H9 (cell line): ENCODE measurements around the gene PDE7B. TPM values are rescaled to one million over a fixed set of nuclear protein-coding genes. Genes with fewer than 3 reads are reported as not detected.

Experiments used
- DNase-seq: peaks from one replicate; pipeline ENCODE4 v3.0.0-alpha.2; 2017
- H2AFZ ChIP-seq: one replicate; pipeline ENCODE4 v1.6.1; 2013; ENCODE audit warnings: mild to moderate bottlenecking, low read length, control low read depth, moderate library complexity
- H2AK5ac ChIP-seq: 2 replicates; pipeline ENCODE4 v1.6.1; 2013; ENCODE audit warnings: low read length, control low read depth, mixed read lengths; ENCODE audit not compliant: insufficient read length
- H2BK120ac ChIP-seq: one replicate; pipeline ENCODE4 v1.6.1; 2013; ENCODE audit warnings: low read depth, mild to moderate bottlenecking, low read length, control low read depth, inconsistent platforms; ENCODE audit not compliant: poor library complexity, severe bottlenecking
- H2BK12ac ChIP-seq: 2 replicates; pipeline ENCODE4 v1.6.1; 2013; ENCODE audit warnings: low read length, control low read depth, mixed read lengths, low read depth; ENCODE audit not compliant: insufficient read length
- H2BK15ac ChIP-seq: 2 replicates; pipeline ENCODE4 v1.6.1; 2013; ENCODE audit warnings: low read depth, low read length, control low read depth
- H2BK20ac ChIP-seq: one replicate; pipeline ENCODE4 v1.6.1; 2013; ENCODE audit warnings: low read depth, mild to moderate bottlenecking, low read length, control low read depth, inconsistent platforms; ENCODE audit not compliant: poor library complexity, severe bottlenecking
- H2BK5ac ChIP-seq: 2 replicates; pipeline ENCODE4 v1.6.1; 2013; ENCODE audit warnings: low read length, control low read depth, mixed read lengths; ENCODE audit not compliant: insufficient read length
- H3K14ac ChIP-seq: 2 replicates; pipeline ENCODE4 v1.6.1; 2013; ENCODE audit warnings: low read length, control low read depth; ENCODE audit not compliant: insufficient read depth
- H3K18ac ChIP-seq: 2 replicates; pipeline ENCODE4 v1.6.1; 2013; ENCODE audit warnings: low read depth, mild to moderate bottlenecking, mixed read lengths, low read length, control low read depth; ENCODE audit not compliant: insufficient read length
- H3K23ac ChIP-seq: 2 replicates; pipeline ENCODE4 v1.6.1; 2013; ENCODE audit warnings: low read length, control low read depth, mixed read lengths, low read depth; ENCODE audit not compliant: insufficient read length
- H3K23me2 ChIP-seq: 2 replicates; pipeline ENCODE4 v1.6.1; 2013; ENCODE audit warnings: low read depth, mild to moderate bottlenecking, mixed read lengths, low read length, control low read depth; ENCODE audit not compliant: insufficient read length, poor library complexity, severe bottlenecking
- H3K27ac ChIP-seq: 2 replicates; pipeline ENCODE4 v1.5.1; 2013; ENCODE audit warnings: low read length, control low read depth, mixed read lengths, low read depth; ENCODE audit not compliant: insufficient read length
- H3K27me3 ChIP-seq: 2 replicates; pipeline ENCODE4 v1.6.1; 2013; ENCODE audit warnings: low read length, control low read depth, inconsistent platforms; ENCODE audit not compliant: insufficient read depth
- H3K4ac ChIP-seq: 2 replicates; pipeline ENCODE4 v1.6.1; 2013; ENCODE audit warnings: low read depth, mild to moderate bottlenecking, control low read depth, inconsistent platforms, low read length, moderate library complexity
- H3K4me1 ChIP-seq: 2 replicates; pipeline ENCODE4 v1.6.1; 2013; ENCODE audit warnings: low read length, control low read depth, inconsistent platforms; ENCODE audit not compliant: insufficient read depth
- H3K4me2 ChIP-seq: 2 replicates; pipeline ENCODE4 v1.6.1; 2013; ENCODE audit warnings: low read length, control low read depth, mixed read lengths; ENCODE audit not compliant: insufficient read length, insufficient read depth
- H3K56ac ChIP-seq: 2 replicates; pipeline ENCODE4 v1.6.1; 2013; ENCODE audit warnings: low read depth, mild to moderate bottlenecking, mixed read lengths, low read length, control low read depth; ENCODE audit not compliant: insufficient read length
- H3K79me1 ChIP-seq: 2 replicates; pipeline ENCODE4 v1.6.1; 2013; ENCODE audit warnings: low read depth, mild to moderate bottlenecking, moderate library complexity, low read length, control low read depth, inconsistent platforms; ENCODE audit not compliant: insufficient read depth, poor library complexity, severe bottlenecking
- H3K79me2 ChIP-seq: 2 replicates; pipeline ENCODE4 v1.6.1; 2013; ENCODE audit warnings: low read length, control low read depth, inconsistent platforms; ENCODE audit not compliant: insufficient read depth
- H3K9ac ChIP-seq: 2 replicates; pipeline ENCODE4 v1.6.1; 2013; ENCODE audit warnings: low read length, control low read depth, mixed read lengths; ENCODE audit not compliant: insufficient read length; ENCODE audit errors: extremely low read depth
- H3K9me3 ChIP-seq: one replicate; pipeline ENCODE4 v1.6.1; 2013; ENCODE audit warnings: low read depth, low read length, inconsistent platforms; ENCODE audit not compliant: control insufficient read depth
- H3T11ph ChIP-seq: one replicate; pipeline ENCODE4 v1.6.1; 2013; ENCODE audit warnings: mild to moderate bottlenecking, low read length, control low read depth, inconsistent platforms
- H4K20me1 ChIP-seq: one replicate; pipeline ENCODE4 v1.6.1; 2013; ENCODE audit not compliant: control insufficient read depth, insufficient read length, insufficient read depth
- H4K5ac ChIP-seq: 2 replicates; pipeline ENCODE4 v1.6.1; 2013; ENCODE audit warnings: low read depth, mild to moderate bottlenecking, mixed read lengths, low read length, control low read depth; ENCODE audit not compliant: insufficient read length
- H4K8ac ChIP-seq: replicated peaks from 2 replicates; pipeline ENCODE4 v1.6.1; 2013; ENCODE audit warnings: low read length, control low read depth, mixed read lengths, low read depth; ENCODE audit not compliant: insufficient read length
- H4K91ac ChIP-seq: 2 replicates; pipeline ENCODE4 v1.6.1; 2013; ENCODE audit warnings: low read depth, mild to moderate bottlenecking, moderate library complexity, mixed read lengths, low read length, control low read depth; ENCODE audit not compliant: insufficient read length
- H3K27ac Mint-ChIP-seq, 3 experiments: 2 replicates in 2 of 3; 3 replicates in 1 of 3; pipeline ENCODE4 v1.8.0; 2020 to 2021; ENCODE audit warnings: mixed read lengths in 3 of 3, mild to moderate bottlenecking in 1 of 3, moderate library complexity in 1 of 3
- H3K27me3 Mint-ChIP-seq: 2 replicates; pipeline ENCODE4 v1.8.0; 2021; ENCODE audit warnings: low read depth, mild to moderate bottlenecking, moderate library complexity, mixed read lengths
- H3K36me3 Mint-ChIP-seq, 3 experiments: 2 replicates in 2 of 3; 3 replicates in 1 of 3; pipeline ENCODE4 v1.8.0; 2020 to 2021; ENCODE audit warnings: low read depth in 3 of 3, mixed read lengths in 3 of 3; ENCODE audit not compliant: insufficient read depth in 1 of 3
- H3K4me1 Mint-ChIP-seq, 2 experiments: 2 replicates each; pipeline ENCODE4 v1.8.0; 2020; ENCODE audit warnings: mixed read lengths in 2 of 2
- H3K4me3 Mint-ChIP-seq, 2 experiments: 2 replicates in 1 of 2; 3 replicates in 1 of 2; pipeline ENCODE4 v1.8.0; 2020 to 2021; ENCODE audit warnings: mild to moderate bottlenecking in 2 of 2, mixed read lengths in 2 of 2, moderate library complexity in 1 of 2
- H3K9me3 Mint-ChIP-seq, 2 experiments: 2 replicates in 1 of 2; 3 replicates in 1 of 2; pipeline ENCODE4 v1.8.0; 2020; ENCODE audit warnings: mild to moderate bottlenecking in 2 of 2, mixed read lengths in 2 of 2, moderate library complexity in 1 of 2
- WGBS: extraction: QIAGEN DNeasy Blood & Tissue Kit; methylation state at CpG from one replicate; pipeline ENCODE4 v1.1.7; 2013; ENCODE audit warnings: missing lambda C conversion rate, low lambda C conversion rate, mixed read lengths; ENCODE audit not compliant: insufficient read length; ENCODE audit errors: extremely low coverage; 5-methylcytosine and 5-hydroxymethylcytosine counted together
- total RNA-seq: library from RNA; stranded (reverse); gene quantifications from 2 replicates; pipeline ENCODE4 v1.2.1, GENCODE V29; 2021
- TF ChIP-seq, protein P1 (sequence below): fragments of 200-600 bp; sonication (generic); conservative IDR thresholded peaks from 3 replicates; pipeline ENCODE4 v1.8.0; 2021; ENCODE audit warnings: antibody characterized with exemption, mild to moderate bottlenecking

Gene PDE7B
- total RNA-seq, 1 experiment from 2014 or later, result not detected

DNA sequence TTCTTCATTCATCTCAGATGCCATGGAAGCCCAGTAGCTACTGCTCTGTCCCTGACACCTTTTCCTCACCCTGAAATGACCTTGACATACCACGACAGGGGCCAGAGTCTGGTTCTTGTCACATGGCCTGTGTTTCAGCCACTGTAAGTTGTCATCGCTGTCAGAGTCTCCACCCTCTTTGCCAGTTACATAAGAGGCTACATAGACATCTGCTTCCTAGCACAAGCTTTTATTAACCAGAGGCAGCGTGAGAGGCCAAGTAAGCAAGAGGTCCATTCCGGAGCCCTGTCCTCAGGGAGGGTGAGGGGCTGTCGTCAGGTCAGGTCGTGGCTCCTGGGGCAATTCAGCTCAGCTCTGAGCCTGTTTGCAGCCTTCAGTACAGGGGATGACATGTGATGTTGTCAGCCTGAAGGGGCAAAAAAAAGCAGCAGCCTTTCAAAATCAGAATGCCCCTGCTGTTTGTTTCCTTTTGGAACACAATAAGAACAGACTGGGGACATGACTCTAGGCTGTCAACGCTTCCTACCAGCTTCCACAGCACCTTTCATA is 252.3 kb downstream of the PDE7B start:
- Histone ChIP-seq H3K79me2 (no peaks in the 10 kb centered on the region), H2AFZ (no peak overlapping the region), H3K4me2 (no peak overlapping the region), H3K9ac (no peak overlapping the region), H4K91ac (no peak overlapping the region), H2BK15ac (no peak overlapping the region), H2BK12ac (no peak overlapping the region), H3K79me1 (no peaks in the 10 kb centered on the region), H2BK120ac (no peak overlapping the region), H3K23ac (no peak overlapping the region), H3K4me1 (peaks cover 3% of the 10 kb centered on the region; the same call in 1 of the 2 replicates), H2BK5ac (no peak overlapping the region), H3K27me3 (peaks cover 51% of the 10 kb centered on the region), H3K14ac (no peak overlapping the region), H4K20me1 (no peaks in the 10 kb centered on the region), H2BK20ac (no peak overlapping the region), H4K5ac (no peak overlapping the region), H2AK5ac (no peak overlapping the region), H3K18ac (no peak overlapping the region), H3K56ac (no peak overlapping the region), H3K23me2 (no peaks in the 10 kb centered on the region), H4K8ac (no peak overlapping the region), H3K27ac (no peak overlapping the region), H3K4ac (no peak overlapping the region), H3K9me3 (no peaks in the 10 kb centered on the region), H3T11ph (no peak overlapping the region)
- no peak overlapping the region for H3K4me3 Mint-ChIP-seq
- DNase-seq, result peak; percentile 54
- TF ChIP-seq, protein P1, sequence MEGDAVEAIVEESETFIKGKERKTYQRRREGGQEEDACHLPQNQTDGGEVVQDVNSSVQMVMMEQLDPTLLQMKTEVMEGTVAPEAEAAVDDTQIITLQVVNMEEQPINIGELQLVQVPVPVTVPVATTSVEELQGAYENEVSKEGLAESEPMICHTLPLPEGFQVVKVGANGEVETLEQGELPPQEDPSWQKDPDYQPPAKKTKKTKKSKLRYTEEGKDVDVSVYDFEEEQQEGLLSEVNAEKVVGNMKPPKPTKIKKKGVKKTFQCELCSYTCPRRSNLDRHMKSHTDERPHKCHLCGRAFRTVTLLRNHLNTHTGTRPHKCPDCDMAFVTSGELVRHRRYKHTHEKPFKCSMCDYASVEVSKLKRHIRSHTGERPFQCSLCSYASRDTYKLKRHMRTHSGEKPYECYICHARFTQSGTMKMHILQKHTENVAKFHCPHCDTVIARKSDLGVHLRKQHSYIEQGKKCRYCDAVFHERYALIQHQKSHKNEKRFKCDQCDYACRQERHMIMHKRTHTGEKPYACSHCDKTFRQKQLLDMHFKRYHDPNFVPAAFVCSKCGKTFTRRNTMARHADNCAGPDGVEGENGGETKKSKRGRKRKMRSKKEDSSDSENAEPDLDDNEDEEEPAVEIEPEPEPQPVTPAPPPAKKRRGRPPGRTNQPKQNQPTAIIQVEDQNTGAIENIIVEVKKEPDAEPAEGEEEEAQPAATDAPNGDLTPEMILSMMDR, result no peak
- H3K27me3 Mint-ChIP-seq, result peaks cover 72% of the 10 kb centered on the region
- H3K36me3 Mint-ChIP-seq, result no peaks in the 10 kb centered on the region; a peak in 1 of 7 replicates
- H3K9me3 Mint-ChIP-seq, result no peaks in the 10 kb centered on the region; a peak in 1 of 5 replicates
- no CpG with 5 or more reads among the region's 7 CpGs for WGBS
- peaks cover 30 to 35% of the 10 kb centered on the region in 2 experiments for H3K4me1 Mint-ChIP-seq
- H3K27ac Mint-ChIP-seq, result no peak overlapping the region; a peak in 2 of 7 replicates
